Uterus (tissue), 4 donors: Measurements from ENCODE around the gene RRP1B. TPM values are rescaled to one million over a fixed set of nuclear protein-coding genes. Genes with fewer than 3 reads are reported as not detected.

ENCODE experiments used
- DNase-seq, 2 donors: peaks; one replicate each; pipeline ENCODE4 v3.0.0-alpha.2; 2019 to 2020
- H3K27ac ChIP-seq, 2 donors: fragments of 200-600 bp; sonication (generic); 1 replicate in 1 of 2; 2 replicates in 1 of 2; pipeline ENCODE4 v1.5.1; 2016 to 2018
- H3K27me3 ChIP-seq, 2 donors: fragments of 200-600 bp; sonication (generic); one replicate each; pipeline ENCODE4 v1.5.1; 2018 to 2019; ENCODE audit warnings: control low read depth in 1 of 2
- H3K36me3 ChIP-seq, 2 donors: fragments of 200-600 bp; sonication (generic); one replicate each; pipeline ENCODE4 v1.5.1; 2019; ENCODE audit warnings: control low read depth in 1 of 2
- H3K4me1 ChIP-seq, 2 donors: fragments of 200-600 bp; sonication (generic); one replicate each; pipeline ENCODE4 v1.5.1; 2018 to 2019; ENCODE audit warnings: control low read depth in 1 of 2
- H3K4me3 ChIP-seq, 2 donors: fragments of 200-600 bp; sonication (generic); 1 replicate in 1 of 2; 2 replicates in 1 of 2; pipeline ENCODE4 v1.5.1; 2018 to 2019; ENCODE audit warnings: mild to moderate bottlenecking in 1 of 2
- H3K9me3 ChIP-seq, 2 donors: fragments of 200-600 bp; sonication (generic); one replicate each; pipeline ENCODE4 v1.5.1; 2019; ENCODE audit warnings: control low read depth in 1 of 2
- POLR2A ChIP-seq, 2 donors: fragments of 450-650 bp; IDR thresholded peaks; one replicate each; pipeline ENCODE4 v1.6.1; 2016; ENCODE audit warnings: antibody characterized with exemption in 2 of 2, mild to moderate bottlenecking in 1 of 2, moderate library complexity in 1 of 2
- intact Hi-C: fragments of 100-400 bp; cut with DNase I; formaldehyde crosslinking; loops from one replicate; pipeline ENCODE4 v1.15.1; 2023; ENCODE audit warnings: low total_unique reads
- total RNA-seq, 4 donors: library from RNA; depleted of rRNA in 3 of 4; stranded (reverse); fragments of >200 nt in 3 of 4; gene quantifications; one replicate each; pipeline versions ENCODE4 v1.1.0 to v1.2.4, GENCODE V29; 2014 to 2023
- TF ChIP-seq, protein P1 (sequence below), 4 experiments: fragments of 200-600 bp in 2 of 4; fragments of 450-650 bp in 2 of 4; sonication (generic) in 2 of 4; IDR thresholded peaks; one replicate each; pipeline ENCODE4 v1.5.1; 2016 to 2019; ENCODE audit warnings: antibody characterized with exemption in 4 of 4, mild to moderate bottlenecking in 2 of 4, moderate library complexity in 1 of 4
- donor health status: DM: yes; HTN: yes; CAD: no.

Gene RRP1B
- total RNA-seq, 4 donors from 2014 or later, result 9.7 to 28.1 (median 19.3) TPM

DNA sequence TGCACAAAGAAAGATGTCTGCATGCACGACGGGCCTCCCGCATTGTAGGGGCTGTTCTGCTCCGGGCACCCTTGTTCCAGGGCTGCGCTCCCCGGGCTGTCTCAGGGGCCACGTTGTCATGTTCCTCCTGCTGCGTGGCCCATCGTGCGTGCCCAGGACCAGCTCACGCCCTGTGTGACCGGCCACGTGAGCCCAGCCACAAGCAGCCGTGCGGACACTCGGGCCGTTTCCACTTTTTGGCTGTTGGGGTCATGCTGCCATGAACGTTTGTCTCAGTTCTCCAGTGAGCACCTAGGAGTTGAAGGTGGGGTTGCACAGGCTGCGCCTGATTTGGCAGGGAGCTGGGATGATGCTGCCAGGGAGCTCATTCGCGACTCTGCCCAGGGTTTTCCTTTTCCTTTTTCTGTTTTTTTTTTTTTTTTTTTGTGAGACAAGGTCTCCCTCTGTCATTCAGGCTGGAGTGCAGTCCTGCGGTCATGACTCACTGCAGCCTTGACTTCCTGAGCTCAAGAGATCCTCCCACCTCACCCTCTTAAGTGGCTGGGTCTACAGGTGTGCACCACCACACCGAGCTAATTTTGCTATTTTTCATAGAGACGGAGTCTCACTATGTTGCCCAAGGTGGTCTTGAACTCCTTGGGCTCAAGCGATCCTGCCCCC, 77.0 kb downstream of the RRP1B start:
- Histone ChIP-seq H3K4me1 (peaks cover 0 to 19% of the 10 kb centered on the region in 2 donors), H3K27ac (no peak overlapping the region), H3K36me3 (no peaks in the 10 kb centered on the region), H3K27me3 (no peaks in the 10 kb centered on the region), H3K4me3 (no peak overlapping the region), H3K9me3 (no peaks in the 10 kb centered on the region)
- intact Hi-C loops, result no loop called here
- no peak for TF ChIP-seq POLR2A (IDR thresholded peaks at IDR 0.05)
- TF ChIP-seq, protein P1, sequence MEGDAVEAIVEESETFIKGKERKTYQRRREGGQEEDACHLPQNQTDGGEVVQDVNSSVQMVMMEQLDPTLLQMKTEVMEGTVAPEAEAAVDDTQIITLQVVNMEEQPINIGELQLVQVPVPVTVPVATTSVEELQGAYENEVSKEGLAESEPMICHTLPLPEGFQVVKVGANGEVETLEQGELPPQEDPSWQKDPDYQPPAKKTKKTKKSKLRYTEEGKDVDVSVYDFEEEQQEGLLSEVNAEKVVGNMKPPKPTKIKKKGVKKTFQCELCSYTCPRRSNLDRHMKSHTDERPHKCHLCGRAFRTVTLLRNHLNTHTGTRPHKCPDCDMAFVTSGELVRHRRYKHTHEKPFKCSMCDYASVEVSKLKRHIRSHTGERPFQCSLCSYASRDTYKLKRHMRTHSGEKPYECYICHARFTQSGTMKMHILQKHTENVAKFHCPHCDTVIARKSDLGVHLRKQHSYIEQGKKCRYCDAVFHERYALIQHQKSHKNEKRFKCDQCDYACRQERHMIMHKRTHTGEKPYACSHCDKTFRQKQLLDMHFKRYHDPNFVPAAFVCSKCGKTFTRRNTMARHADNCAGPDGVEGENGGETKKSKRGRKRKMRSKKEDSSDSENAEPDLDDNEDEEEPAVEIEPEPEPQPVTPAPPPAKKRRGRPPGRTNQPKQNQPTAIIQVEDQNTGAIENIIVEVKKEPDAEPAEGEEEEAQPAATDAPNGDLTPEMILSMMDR (IDR thresholded peaks at IDR 0.05), result no peak
- no peak for DNase-seq

DNA sequence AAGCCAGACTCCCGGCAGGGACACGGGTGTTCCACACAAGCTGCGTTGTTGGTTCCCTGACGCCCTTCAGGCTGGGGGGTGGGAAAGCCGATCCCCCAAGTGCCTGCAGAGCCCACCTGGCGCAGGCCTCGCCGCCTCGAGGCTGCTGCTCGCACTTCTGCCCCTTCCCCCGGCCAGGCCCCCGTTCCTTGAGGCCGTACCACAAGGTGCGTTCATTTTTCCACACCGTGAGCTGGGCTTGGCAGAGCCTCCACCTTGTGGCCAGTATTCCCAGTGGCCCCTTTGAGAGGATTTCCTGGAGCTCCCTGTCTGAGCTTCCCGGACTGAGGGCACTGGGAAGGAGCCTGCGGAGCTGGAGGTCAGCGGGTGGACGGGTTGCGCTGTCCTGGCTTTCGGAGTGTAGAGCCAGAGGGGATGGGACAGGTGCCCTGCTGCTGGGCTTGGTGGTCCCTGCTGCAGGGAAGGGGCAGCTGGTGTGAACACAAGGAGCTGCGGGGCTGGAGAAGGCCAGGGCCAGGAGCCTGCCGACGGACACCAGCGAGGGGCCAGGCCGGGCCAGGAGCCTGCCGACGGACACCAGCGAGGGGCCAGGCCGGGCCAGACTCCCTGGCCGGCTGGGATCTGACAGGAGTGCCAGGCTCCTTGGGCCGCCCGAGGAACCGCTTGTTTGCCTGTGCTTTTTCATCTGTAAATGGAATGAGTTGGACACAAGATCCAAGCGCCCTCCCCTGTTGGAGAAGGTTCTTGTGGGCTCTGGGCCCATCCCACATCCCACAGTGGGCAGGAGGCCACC, 78.0 kb downstream of the RRP1B start:
- H3K9me3 ChIP-seq, result no peaks in the 10 kb centered on the region
- intact Hi-C loops, result no loop called here
- H3K4me3 ChIP-seq, result no peak overlapping the region
- H3K36me3 ChIP-seq, result no peaks in the 10 kb centered on the region
- H3K4me1 ChIP-seq, result peaks cover 0 to 14% of the 10 kb centered on the region in 2 donors
- TF ChIP-seq POLR2A (IDR thresholded peaks at IDR 0.05), result no peak
- TF ChIP-seq, protein P1 (IDR thresholded peaks at IDR 0.05), result no peak
- H3K27me3 ChIP-seq, result no peaks in the 10 kb centered on the region
- no peak for DNase-seq
- H3K27ac ChIP-seq, result no peak overlapping the region

DNA sequence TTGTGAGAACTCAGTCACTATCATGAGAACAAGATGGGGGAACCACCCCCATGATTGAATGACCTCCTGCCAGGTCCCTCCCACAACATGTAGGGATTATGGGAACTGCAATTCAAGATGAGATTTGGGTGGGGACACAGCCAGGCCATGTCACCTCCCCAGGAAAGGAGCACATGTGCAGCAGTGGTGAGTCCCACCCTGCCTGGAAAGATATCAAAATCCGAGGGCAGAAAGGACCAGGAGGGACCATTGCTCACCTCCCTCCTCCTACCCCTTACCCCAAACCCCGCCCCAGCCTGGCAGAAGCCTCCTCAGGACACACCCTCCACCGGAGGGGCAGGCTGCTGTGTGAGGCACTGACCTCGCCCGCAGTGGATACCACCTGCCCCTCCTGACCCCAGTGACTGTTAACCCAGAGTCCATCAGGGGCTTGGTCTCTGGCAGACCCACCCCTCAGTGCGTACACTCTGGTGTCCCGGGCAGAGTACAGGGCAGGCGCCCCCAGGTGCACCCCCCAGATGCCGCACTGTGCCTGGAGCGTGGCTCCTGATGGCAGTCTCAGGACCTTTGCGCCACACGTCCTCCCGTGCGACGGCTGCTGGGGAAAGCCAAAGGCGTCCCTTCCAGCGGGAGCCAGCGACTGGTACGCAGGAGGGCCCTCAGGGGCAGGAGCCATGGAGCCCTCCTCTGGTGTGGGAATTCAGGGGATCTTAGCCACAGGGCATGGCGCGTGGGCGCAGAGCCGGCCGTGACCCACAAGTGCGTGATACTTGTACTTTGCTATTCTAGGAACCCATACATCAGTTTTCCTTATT, 80.5 kb downstream of the RRP1B start:
- peak overlapping the region; percentile 67 to 75 for H3K27ac ChIP-seq
- no peaks in the 10 kb centered on the region for H3K9me3 ChIP-seq
- no peaks in the 10 kb centered on the region for H3K36me3 ChIP-seq
- H3K4me3 ChIP-seq, result no peak overlapping the region
- intact Hi-C loops, result no loop called here
- DNase-seq, result no peak
- no peaks in the 10 kb centered on the region for H3K4me1 ChIP-seq
- TF ChIP-seq, protein P1 (IDR thresholded peaks at IDR 0.05), result no peak
- TF ChIP-seq POLR2A (IDR thresholded peaks at IDR 0.05), result no peak
- H3K27me3 ChIP-seq, result no peaks in the 10 kb centered on the region

DNA sequence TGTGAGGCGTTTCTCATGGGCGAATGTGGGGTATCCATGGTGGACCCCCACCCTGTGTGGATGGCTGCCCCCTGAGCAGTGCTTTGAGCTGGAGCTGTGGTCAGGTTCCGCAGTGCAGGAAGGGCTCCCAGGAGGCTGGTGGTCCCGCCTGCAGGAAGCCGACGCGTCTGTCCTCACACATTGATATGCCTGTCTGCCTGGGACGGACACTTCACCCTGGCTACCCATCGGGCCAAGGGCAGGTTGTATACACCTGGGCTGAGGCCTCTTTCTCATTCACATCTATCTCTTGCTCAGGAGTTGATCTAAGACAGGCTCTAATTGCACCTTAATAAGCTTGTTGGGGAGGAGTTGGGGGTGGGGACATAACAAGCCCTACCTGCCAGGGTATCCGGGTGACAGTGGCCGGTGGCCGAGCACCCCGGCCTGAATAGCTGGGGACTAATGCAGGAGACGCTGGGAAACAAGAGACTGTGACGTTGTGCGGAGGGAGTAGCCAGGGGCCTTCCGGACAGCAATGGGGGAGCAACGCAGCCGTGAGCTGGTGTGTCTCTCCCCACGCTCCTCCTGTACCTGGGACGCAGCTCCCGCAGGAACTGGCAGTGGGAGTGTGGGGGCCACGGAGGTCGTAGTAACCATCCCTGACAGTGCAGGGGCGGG, 81.3 kb downstream of the RRP1B start:
- no peaks in the 10 kb centered on the region for H3K36me3 ChIP-seq

More for the DNA sequence above, 81.3 kb downstream of the RRP1B start:
- TF ChIP-seq, protein P1 (IDR thresholded peaks at IDR 0.05), result no peak
- TF ChIP-seq POLR2A (IDR thresholded peaks at IDR 0.05), result peak in 1 of 2 donors; percentile 17
- Histone ChIP-seq H3K9me3 (no peaks in the 10 kb centered on the region), H3K27ac (peak overlapping the region; percentile 67 to 75), H3K4me3 (no peak overlapping the region), H3K4me1 (no peaks in the 10 kb centered on the region), H3K27me3 (no peaks in the 10 kb centered on the region)
- DNase-seq, result peak; percentile 60 to 68
- intact Hi-C loops, result no loop called here
